Keratinocyte (primary cell): Measurements from ENCODE around the gene GSTA2. TPM values are rescaled to one million over a fixed set of nuclear protein-coding genes. Genes with fewer than 3 reads are reported as not detected.
"Not testable (repeated sequence)": the region's sequence is repeated elsewhere in the genome, so short reads cannot be mapped to it uniquely, and the experiment has no call there.

ENCODE experiments used
- DNase-seq: peaks from one replicate; pipeline ENCODE4 v3.0.0-alpha.2; 2011; ENCODE audit warnings: low read depth, missing footprints, low spot score
- FAIRE-seq: peaks from 2 replicates; lab custom pipeline; 2011; peaks lifted over from hg19 to GRCh38; lab: Jason Lieb, UNC
- H2AFZ ChIP-seq: 2 replicates; pipeline ENCODE4 v1.6.0; 2012; ENCODE audit warnings: low read length, control low read depth, inconsistent platforms; ENCODE audit not compliant: control insufficient read depth
- H3K27ac ChIP-seq: 2 replicates; pipeline ENCODE4 v1.5.1; 2011; ENCODE audit warnings: low read length; ENCODE audit not compliant: control insufficient read depth, insufficient read depth
- H3K27me3 ChIP-seq: 3 replicates; pipeline ENCODE4 v1.6.0; 2011; ENCODE audit warnings: low read length; ENCODE audit not compliant: control insufficient read depth, insufficient read depth; ENCODE audit errors: extremely low read depth
- H3K36me3 ChIP-seq, 2 experiments: 2 replicates in 1 of 2; 3 replicates in 1 of 2; pipeline ENCODE4 v1.5.1; 2011; ENCODE audit warnings: low read length in 2 of 2, mild to moderate bottlenecking in 1 of 2; ENCODE audit not compliant: control insufficient read depth in 2 of 2, insufficient read depth in 2 of 2; ENCODE audit errors: extremely low read depth in 1 of 2
- H3K4me1 ChIP-seq: 3 replicates; pipeline ENCODE4 v1.5.1; 2011; ENCODE audit warnings: low read length; ENCODE audit not compliant: control insufficient read depth, insufficient read depth; ENCODE audit errors: extremely low read depth
- H3K4me2 ChIP-seq: 3 replicates; pipeline ENCODE4 v1.6.0; 2011; ENCODE audit warnings: low read depth, low read length; ENCODE audit not compliant: control insufficient read depth, insufficient read depth; ENCODE audit errors: extremely low read depth
- H3K4me3 ChIP-seq, 3 experiments: fragments of 200-600 bp in 1 of 3; sonication (generic) in 1 of 3; 2 replicates in 2 of 3; 3 replicates in 1 of 3; pipeline ENCODE4 v1.5.1; 2011 to 2016; ENCODE audit warnings: low read length in 3 of 3, mild to moderate bottlenecking in 3 of 3, control low read depth in 2 of 3, inconsistent platforms in 1 of 3, low read depth in 1 of 3, mixed read lengths in 1 of 3, mixed run types in 1 of 3, moderate library complexity in 1 of 3; ENCODE audit not compliant: control insufficient read depth in 2 of 3, insufficient read depth in 2 of 3; ENCODE audit errors: extremely low read depth in 1 of 3
- H3K79me2 ChIP-seq: 2 replicates; pipeline ENCODE4 v1.6.0; 2012; ENCODE audit warnings: low read length; ENCODE audit not compliant: control insufficient read depth, insufficient read depth
- H3K9ac ChIP-seq: 3 replicates; pipeline ENCODE4 v1.6.0; 2011; ENCODE audit warnings: low read length; ENCODE audit not compliant: control insufficient read depth, insufficient read depth; ENCODE audit errors: extremely low read depth
- H3K9me1 ChIP-seq: 3 replicates; pipeline ENCODE4 v1.6.0; 2011; ENCODE audit warnings: low read length; ENCODE audit not compliant: control insufficient read depth, insufficient read depth; ENCODE audit errors: extremely low read depth
- H3K9me3 ChIP-seq: 2 replicates; pipeline ENCODE4 v1.5.1; 2012; ENCODE audit warnings: low read depth, low read length; ENCODE audit not compliant: control insufficient read depth
- H4K20me1 ChIP-seq: 3 replicates; pipeline ENCODE4 v1.6.0; 2011; ENCODE audit warnings: low read length; ENCODE audit not compliant: control insufficient read depth, insufficient read depth; ENCODE audit errors: extremely low read depth
- CTCF ChIP-seq, 3 experiments: IDR thresholded peaks in 1 of 3; conservative IDR thresholded peaks in 1 of 3; optimal IDR thresholded peaks in 1 of 3; 2 replicates in 2 of 3; 3 replicates in 1 of 3; pipeline versions ENCODE3 to v1.5.1; 2011; ENCODE audit warnings: low read length in 3 of 3, mild to moderate bottlenecking in 3 of 3, moderate library complexity in 2 of 3, control low read depth in 1 of 3, inconsistent platforms in 1 of 3; ENCODE audit not compliant: insufficient read depth in 2 of 3; ENCODE audit errors: extremely low read depth in 1 of 3
- EZH2 ChIP-seq: IDR thresholded peaks from one replicate; pipeline ENCODE4 v1.6.1; 2012; ENCODE audit warnings: inconsistent platforms, mild to moderate bottlenecking, low read length, moderate library complexity
- dilution Hi-C: fragments of 300-500 bp; cut with MboI; formaldehyde crosslinking; loops from one replicate; pipeline ENCODE4 v1.7.0; 2020; ENCODE audit warnings: low sequenced_read_pairs; ENCODE audit not compliant: extremely low pct_ligation_motif_present
- polyA plus RNA-seq, 5 experiments: library from polyadenylated mRNA; depleted of rRNA in 3 of 5; stranded (reverse) in 3 of 5; stranded (forward) in 1 of 5; unstranded in 1 of 5; fragments of >200 nt; gene quantifications; 1 replicate in 1 of 5; 2 replicates in 3 of 5; 3 replicates in 1 of 5; pipeline versions ENCODE4 v1.2.1 to v1.2.3, GENCODE V29; 2011 to 2012; ENCODE audit warnings: missing spikeins in 2 of 5, low read depth in 1 of 5, low replicate concordance in 1 of 5

The GSTA2 gene
- polyA plus RNA-seq, 1 donor (not counting 4 experiments of a cell fraction or from before 2014, with no cell fraction given): not detected

- no peak for DNase-seq
- Histone ChIP-seq H3K9me3 (no peaks in the 10 kb centered on the region), H2AFZ (no peak overlapping the region), H3K27ac (no peak overlapping the region), H3K4me3 (no peak overlapping the region), H4K20me1 (no peaks in the 10 kb centered on the region), H3K9me1 (no peaks in the 10 kb centered on the region), H3K79me2 (no peaks in the 10 kb centered on the region), H3K9ac (no peak overlapping the region), H3K4me1 (no peaks in the 10 kb centered on the region), H3K36me3 (no peaks in the 10 kb centered on the region), H3K4me2 (no peak overlapping the region), H3K27me3 (no peaks in the 10 kb centered on the region)
- no peak for FAIRE-seq
- no peak for TF ChIP-seq CTCF (optimal IDR thresholded peaks at IDR 0.05 in 1 of 3, IDR thresholded peaks at IDR 0.05 in 1 of 3, conservative IDR thresholded peaks at IDR 0.05 in 1 of 3; ENCODE audit: extremely low read depth in 1 of 3, insufficient read depth in 2 of 3, low read length in 3 of 3)
- dilution Hi-C loops: no loop called here
Measured at GRCh38 chr6:52790861-52791260, 27.6 kb upstream of the GSTA2 start.

- dilution Hi-C loops, H3K4me1 ChIP-seq, H3K4me2 ChIP-seq, H3K9me1 ChIP-seq, H3K27ac ChIP-seq, H3K36me3 ChIP-seq, H4K20me1 ChIP-seq, FAIRE-seq, H3K27me3 ChIP-seq, H3K9me3 ChIP-seq, H2AFZ ChIP-seq, H3K4me3 ChIP-seq, H3K9ac ChIP-seq, H3K79me2 ChIP-seq, DNase-seq: not testable (repeated sequence)
Measured at GRCh38 chr6:52789658-52790057, 26.4 kb upstream of the GSTA2 start.

- DNase-seq (no peak), FAIRE-seq (no peak)
- no peaks in the 10 kb centered on the region for H3K9me1 ChIP-seq
- H3K27me3 ChIP-seq: no peaks in the 10 kb centered on the region
- no peaks in the 10 kb centered on the region for H4K20me1 ChIP-seq
- no peak for TF ChIP-seq EZH2
- no peak for TF ChIP-seq CTCF (optimal IDR thresholded peaks at IDR 0.05 in 1 of 3, IDR thresholded peaks at IDR 0.05 in 1 of 3, conservative IDR thresholded peaks at IDR 0.05 in 1 of 3; ENCODE audit: extremely low read depth in 1 of 3, insufficient read depth in 2 of 3, low read length in 3 of 3)
- no peak overlapping the region for H3K27ac ChIP-seq
- H3K36me3 ChIP-seq: no peaks in the 10 kb centered on the region
- H3K4me2 ChIP-seq: no peak overlapping the region
- no peak overlapping the region for H2AFZ ChIP-seq
- H3K79me2 ChIP-seq: no peaks in the 10 kb centered on the region
- no peaks in the 10 kb centered on the region for H3K9me3 ChIP-seq
- H3K4me3 ChIP-seq: no peak overlapping the region
- no peaks in the 10 kb centered on the region for H3K4me1 ChIP-seq
- dilution Hi-C loops: no loop called here
- no peak overlapping the region for H3K9ac ChIP-seq
Measured at GRCh38 chr6:52788478-52788877, 25.2 kb upstream of the GSTA2 start.
